H9 (cell line): ENCODE measurements around the gene SCGB2B2. TPM values are rescaled to one million over a fixed set of nuclear protein-coding genes. Genes with fewer than 3 reads are reported as not detected.

Source experiments
- DNase-seq: peaks from one replicate; pipeline ENCODE4 v3.0.0-alpha.2; 2017
- H2AFZ ChIP-seq: one replicate; pipeline ENCODE4 v1.6.1; 2013; ENCODE audit warnings: mild to moderate bottlenecking, low read length, control low read depth, moderate library complexity
- H2AK5ac ChIP-seq: 2 replicates; pipeline ENCODE4 v1.6.1; 2013; ENCODE audit warnings: low read length, control low read depth, mixed read lengths; ENCODE audit not compliant: insufficient read length
- H2BK120ac ChIP-seq: one replicate; pipeline ENCODE4 v1.6.1; 2013; ENCODE audit warnings: low read depth, mild to moderate bottlenecking, low read length, control low read depth, inconsistent platforms; ENCODE audit not compliant: poor library complexity, severe bottlenecking
- H2BK12ac ChIP-seq: 2 replicates; pipeline ENCODE4 v1.6.1; 2013; ENCODE audit warnings: low read length, control low read depth, mixed read lengths, low read depth; ENCODE audit not compliant: insufficient read length
- H2BK15ac ChIP-seq: 2 replicates; pipeline ENCODE4 v1.6.1; 2013; ENCODE audit warnings: low read depth, low read length, control low read depth
- H2BK20ac ChIP-seq: one replicate; pipeline ENCODE4 v1.6.1; 2013; ENCODE audit warnings: low read depth, mild to moderate bottlenecking, low read length, control low read depth, inconsistent platforms; ENCODE audit not compliant: poor library complexity, severe bottlenecking
- H2BK5ac ChIP-seq: 2 replicates; pipeline ENCODE4 v1.6.1; 2013; ENCODE audit warnings: low read length, control low read depth, mixed read lengths; ENCODE audit not compliant: insufficient read length
- H3K14ac ChIP-seq: 2 replicates; pipeline ENCODE4 v1.6.1; 2013; ENCODE audit warnings: low read length, control low read depth; ENCODE audit not compliant: insufficient read depth
- H3K18ac ChIP-seq: 2 replicates; pipeline ENCODE4 v1.6.1; 2013; ENCODE audit warnings: low read depth, mild to moderate bottlenecking, mixed read lengths, low read length, control low read depth; ENCODE audit not compliant: insufficient read length
- H3K23ac ChIP-seq: 2 replicates; pipeline ENCODE4 v1.6.1; 2013; ENCODE audit warnings: low read length, control low read depth, mixed read lengths, low read depth; ENCODE audit not compliant: insufficient read length
- H3K23me2 ChIP-seq: 2 replicates; pipeline ENCODE4 v1.6.1; 2013; ENCODE audit warnings: low read depth, mild to moderate bottlenecking, mixed read lengths, low read length, control low read depth; ENCODE audit not compliant: insufficient read length, poor library complexity, severe bottlenecking
- H3K27ac ChIP-seq: 2 replicates; pipeline ENCODE4 v1.5.1; 2013; ENCODE audit warnings: low read length, control low read depth, mixed read lengths, low read depth; ENCODE audit not compliant: insufficient read length
- H3K27me3 ChIP-seq: 2 replicates; pipeline ENCODE4 v1.6.1; 2013; ENCODE audit warnings: low read length, control low read depth, inconsistent platforms; ENCODE audit not compliant: insufficient read depth
- H3K4ac ChIP-seq: 2 replicates; pipeline ENCODE4 v1.6.1; 2013; ENCODE audit warnings: low read depth, mild to moderate bottlenecking, control low read depth, inconsistent platforms, low read length, moderate library complexity
- H3K4me1 ChIP-seq: 2 replicates; pipeline ENCODE4 v1.6.1; 2013; ENCODE audit warnings: low read length, control low read depth, inconsistent platforms; ENCODE audit not compliant: insufficient read depth
- H3K4me2 ChIP-seq: 2 replicates; pipeline ENCODE4 v1.6.1; 2013; ENCODE audit warnings: low read length, control low read depth, mixed read lengths; ENCODE audit not compliant: insufficient read length, insufficient read depth
- H3K56ac ChIP-seq: 2 replicates; pipeline ENCODE4 v1.6.1; 2013; ENCODE audit warnings: low read depth, mild to moderate bottlenecking, mixed read lengths, low read length, control low read depth; ENCODE audit not compliant: insufficient read length
- H3K79me1 ChIP-seq: 2 replicates; pipeline ENCODE4 v1.6.1; 2013; ENCODE audit warnings: low read depth, mild to moderate bottlenecking, moderate library complexity, low read length, control low read depth, inconsistent platforms; ENCODE audit not compliant: insufficient read depth, poor library complexity, severe bottlenecking
- H3K79me2 ChIP-seq: 2 replicates; pipeline ENCODE4 v1.6.1; 2013; ENCODE audit warnings: low read length, control low read depth, inconsistent platforms; ENCODE audit not compliant: insufficient read depth
- H3K9ac ChIP-seq: 2 replicates; pipeline ENCODE4 v1.6.1; 2013; ENCODE audit warnings: low read length, control low read depth, mixed read lengths; ENCODE audit not compliant: insufficient read length; ENCODE audit errors: extremely low read depth
- H3K9me3 ChIP-seq: one replicate; pipeline ENCODE4 v1.6.1; 2013; ENCODE audit warnings: low read depth, low read length, inconsistent platforms; ENCODE audit not compliant: control insufficient read depth
- H3T11ph ChIP-seq: one replicate; pipeline ENCODE4 v1.6.1; 2013; ENCODE audit warnings: mild to moderate bottlenecking, low read length, control low read depth, inconsistent platforms
- H4K20me1 ChIP-seq: one replicate; pipeline ENCODE4 v1.6.1; 2013; ENCODE audit not compliant: control insufficient read depth, insufficient read length, insufficient read depth
- H4K5ac ChIP-seq: 2 replicates; pipeline ENCODE4 v1.6.1; 2013; ENCODE audit warnings: low read depth, mild to moderate bottlenecking, mixed read lengths, low read length, control low read depth; ENCODE audit not compliant: insufficient read length
- H4K8ac ChIP-seq: replicated peaks from 2 replicates; pipeline ENCODE4 v1.6.1; 2013; ENCODE audit warnings: low read length, control low read depth, mixed read lengths, low read depth; ENCODE audit not compliant: insufficient read length
- H4K91ac ChIP-seq: 2 replicates; pipeline ENCODE4 v1.6.1; 2013; ENCODE audit warnings: low read depth, mild to moderate bottlenecking, moderate library complexity, mixed read lengths, low read length, control low read depth; ENCODE audit not compliant: insufficient read length
- H3K27ac Mint-ChIP-seq, 3 experiments: 2 replicates in 2 of 3; 3 replicates in 1 of 3; pipeline ENCODE4 v1.8.0; 2020 to 2021; ENCODE audit warnings: mixed read lengths in 3 of 3, mild to moderate bottlenecking in 1 of 3, moderate library complexity in 1 of 3
- H3K27me3 Mint-ChIP-seq: 2 replicates; pipeline ENCODE4 v1.8.0; 2021; ENCODE audit warnings: low read depth, mild to moderate bottlenecking, moderate library complexity, mixed read lengths
- H3K36me3 Mint-ChIP-seq, 3 experiments: 2 replicates in 2 of 3; 3 replicates in 1 of 3; pipeline ENCODE4 v1.8.0; 2020 to 2021; ENCODE audit warnings: low read depth in 3 of 3, mixed read lengths in 3 of 3; ENCODE audit not compliant: insufficient read depth in 1 of 3
- H3K4me1 Mint-ChIP-seq, 2 experiments: 2 replicates each; pipeline ENCODE4 v1.8.0; 2020; ENCODE audit warnings: mixed read lengths in 2 of 2
- H3K4me3 Mint-ChIP-seq, 2 experiments: 2 replicates in 1 of 2; 3 replicates in 1 of 2; pipeline ENCODE4 v1.8.0; 2020 to 2021; ENCODE audit warnings: mild to moderate bottlenecking in 2 of 2, mixed read lengths in 2 of 2, moderate library complexity in 1 of 2
- H3K9me3 Mint-ChIP-seq, 2 experiments: 2 replicates in 1 of 2; 3 replicates in 1 of 2; pipeline ENCODE4 v1.8.0; 2020; ENCODE audit warnings: mild to moderate bottlenecking in 2 of 2, mixed read lengths in 2 of 2, moderate library complexity in 1 of 2
- WGBS: extraction: QIAGEN DNeasy Blood & Tissue Kit; methylation state at CpG from one replicate; pipeline ENCODE4 v1.1.7; 2013; ENCODE audit warnings: missing lambda C conversion rate, low lambda C conversion rate, mixed read lengths; ENCODE audit not compliant: insufficient read length; ENCODE audit errors: extremely low coverage; 5-methylcytosine and 5-hydroxymethylcytosine counted together
- total RNA-seq: library from RNA; stranded (reverse); gene quantifications from 2 replicates; pipeline ENCODE4 v1.2.1, GENCODE V29; 2021
- TF ChIP-seq, protein P1 (sequence below): fragments of 200-600 bp; sonication (generic); conservative IDR thresholded peaks from 3 replicates; pipeline ENCODE4 v1.8.0; 2021; ENCODE audit warnings: antibody characterized with exemption, mild to moderate bottlenecking

Gene SCGB2B2
- total RNA-seq, 1 experiment from 2014 or later, result not detected

DNA sequence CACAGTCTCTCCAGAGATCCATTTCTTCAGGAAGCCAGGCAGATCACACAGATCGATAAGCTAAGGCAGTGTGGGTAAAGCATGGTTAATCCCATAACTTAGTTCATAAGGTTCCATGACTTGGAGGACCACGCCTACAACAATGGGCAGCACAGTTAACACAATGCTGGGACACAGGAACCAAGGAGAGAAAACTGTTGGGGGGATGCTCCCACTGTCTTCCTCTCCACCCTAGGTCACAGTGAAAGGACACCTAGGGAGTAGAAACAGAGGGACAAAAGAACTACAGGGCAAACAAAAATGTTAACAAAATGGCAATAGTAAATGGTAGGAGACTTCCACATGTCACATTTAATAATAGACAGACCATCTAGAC is 36.3 kb upstream of the SCGB2B2 start:
- Histone ChIP-seq H3K79me2 (no peaks in the 10 kb centered on the region), H4K20me1 (no peaks in the 10 kb centered on the region), H3K4me1 (no peaks in the 10 kb centered on the region), H3K27ac (no peak overlapping the region), H4K8ac (no peak overlapping the region), H2BK120ac (no peak overlapping the region), H2AFZ (no peak overlapping the region), H3K18ac (no peak overlapping the region), H3K9ac (no peak overlapping the region), H2BK12ac (no peak overlapping the region), H2BK20ac (no peak overlapping the region), H2BK15ac (no peak overlapping the region), H2BK5ac (no peak overlapping the region), H4K5ac (no peak overlapping the region), H3K4ac (no peak overlapping the region), H3K23me2 (no peaks in the 10 kb centered on the region), H3K4me2 (no peak overlapping the region), H3K14ac (no peak overlapping the region), H3K27me3 (no peaks in the 10 kb centered on the region), H3K79me1 (no peaks in the 10 kb centered on the region), H3K23ac (no peak overlapping the region), H3K56ac (no peak overlapping the region), H3T11ph (no peak overlapping the region), H3K9me3 (peaks cover 16% of the 10 kb centered on the region), H2AK5ac (no peak overlapping the region), H4K91ac (no peak overlapping the region)
- peaks cover 83 to 87% of the 10 kb centered on the region in 2 experiments for H3K9me3 Mint-ChIP-seq
- H3K36me3 Mint-ChIP-seq, result peaks cover 9 to 11% (median 9%) of the 10 kb centered on the region in 3 experiments
- H3K27me3 Mint-ChIP-seq, result peaks cover 14% of the 10 kb centered on the region
- peaks cover 5 to 8% of the 10 kb centered on the region in 2 experiments; a peak in 3 of 4 replicates for H3K4me1 Mint-ChIP-seq
- no CpG with 5 or more reads among the region's 2 CpGs for WGBS
- DNase-seq, result no peak
- TF ChIP-seq, protein P1, sequence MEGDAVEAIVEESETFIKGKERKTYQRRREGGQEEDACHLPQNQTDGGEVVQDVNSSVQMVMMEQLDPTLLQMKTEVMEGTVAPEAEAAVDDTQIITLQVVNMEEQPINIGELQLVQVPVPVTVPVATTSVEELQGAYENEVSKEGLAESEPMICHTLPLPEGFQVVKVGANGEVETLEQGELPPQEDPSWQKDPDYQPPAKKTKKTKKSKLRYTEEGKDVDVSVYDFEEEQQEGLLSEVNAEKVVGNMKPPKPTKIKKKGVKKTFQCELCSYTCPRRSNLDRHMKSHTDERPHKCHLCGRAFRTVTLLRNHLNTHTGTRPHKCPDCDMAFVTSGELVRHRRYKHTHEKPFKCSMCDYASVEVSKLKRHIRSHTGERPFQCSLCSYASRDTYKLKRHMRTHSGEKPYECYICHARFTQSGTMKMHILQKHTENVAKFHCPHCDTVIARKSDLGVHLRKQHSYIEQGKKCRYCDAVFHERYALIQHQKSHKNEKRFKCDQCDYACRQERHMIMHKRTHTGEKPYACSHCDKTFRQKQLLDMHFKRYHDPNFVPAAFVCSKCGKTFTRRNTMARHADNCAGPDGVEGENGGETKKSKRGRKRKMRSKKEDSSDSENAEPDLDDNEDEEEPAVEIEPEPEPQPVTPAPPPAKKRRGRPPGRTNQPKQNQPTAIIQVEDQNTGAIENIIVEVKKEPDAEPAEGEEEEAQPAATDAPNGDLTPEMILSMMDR, result no peak
- no peak overlapping the region for H3K4me3 Mint-ChIP-seq
- H3K27ac Mint-ChIP-seq, result no peak overlapping the region
